ENCODE measurements around the gene POU4F3. TPM values are rescaled to one million over a fixed set of nuclear protein-coding genes. Genes with fewer than 3 reads are reported as not detected.

Gene POU4F3
- total and polyA plus RNA-seq, 2 of the 4 experiments (the other 2 are of a cell fraction): 0.02 TPM; not detected in 1

GRCh38 chr5:146307796-146308195 lies 30.8 kb upstream of the POU4F3 start:
- in situ Hi-C loops (cut with MboI; ENCODE audit: low sequenced_read_pairs) (no loop called here), dilution Hi-C loops (cut with HindIII; ENCODE audit: low sequenced_read_pairs, unreplicated experiment) (no loop called here), intact Hi-C loops (cut with micrococcal nuclease) (no loop called here)
- Histone ChIP-seq H3K27ac (ENCODE audit: insufficient read depth, low read length) (no peak overlapping the region), H3K4me1 (ENCODE audit: control insufficient read depth, insufficient read depth, low read length) (no peaks in the 10 kb centered on the region), H4K20me1 (ENCODE audit: insufficient read depth, low read length) (no peaks in the 10 kb centered on the region), H3K36me3 (ENCODE audit: control insufficient read depth, insufficient read depth, low read length) (no peaks in the 10 kb centered on the region), H3K18ac (ENCODE audit: low read depth, low read length) (no peak overlapping the region), H3K27me3 (ENCODE audit: control insufficient read depth, insufficient read depth, low read length) (peaks cover 14% of the 10 kb centered on the region), H2BK120ac (ENCODE audit: low read depth, low read length) (no peak overlapping the region), H4K8ac (ENCODE audit: low read depth in 2 of 2, low read length in 2 of 2) (no peak overlapping the region), H4K91ac (ENCODE audit: insufficient read depth, low read depth, low read length) (no peak overlapping the region), H3K4ac (ENCODE audit: low read depth, low read length) (no peak overlapping the region), H3K9me1 (ENCODE audit: insufficient read depth, low read length) (no peaks in the 10 kb centered on the region), H3K56ac (ENCODE audit: extremely low read depth, insufficient read depth, low read length) (no peak overlapping the region), H3K79me1 (ENCODE audit: low read depth in 1 of 2, low read length in 2 of 2) (no peaks in the 10 kb centered on the region), H3K4me2 (ENCODE audit: low read depth, low read length) (no peak overlapping the region), H3K23ac (ENCODE audit: low read depth, low read length) (no peak overlapping the region), H2AK9ac (replicated peaks; ENCODE audit: low read depth, low read length, poor library complexity) (no peak overlapping the region), H3K4me3 (ENCODE audit: insufficient read depth, low read depth, low read length) (no peak overlapping the region), H4K5ac (ENCODE audit: low read depth, low read length) (no peak overlapping the region), H2AFZ (replicated peaks; ENCODE audit: low read length, poor library complexity) (no peak overlapping the region), H3K9ac (ENCODE audit: low read depth, low read length) (no peak overlapping the region), H2AK5ac (ENCODE audit: low read depth, low read length) (no peak overlapping the region), H3K14ac (replicated peaks; ENCODE audit: low read depth, low read length) (no peak overlapping the region), H2BK15ac (ENCODE audit: low read depth, low read length) (no peak overlapping the region), H3K9me3 (ENCODE audit: control insufficient read depth, insufficient read depth, low read length) (no peaks in the 10 kb centered on the region), H2BK5ac (ENCODE audit: low read depth, low read length, poor library complexity, severe bottlenecking) (no peak overlapping the region), H2BK20ac (ENCODE audit: low read depth, low read length) (no peak overlapping the region)
- ATAC-seq (ENCODE audit: low read depth): no peak
- no peak for TF ChIP-seq CEBPB (IDR thresholded peaks at IDR 0.05; ENCODE audit: low read depth, low read length)
- no peak for TF ChIP-seq SMC3 (IDR thresholded peaks at IDR 0.05; ENCODE audit: low read depth, low read length)
- no CpG with 5 or more reads among the region's 2 CpGs for WGBS, 2 experiments (ENCODE audit: extremely low coverage in 2 of 2, insufficient read length in 1 of 2)
- ChIA-PET POLR2A (ENCODE audit: unreplicated experiment) (no interaction called here), CTCF (no interaction called here)
- DNase-seq: no peak
- BruUV-seq (replicated peaks): no TSS peak

Data from IMR-90 (cell line).